WTC11 (cell line): ENCODE measurements around the gene IRS1.

Experiments used
- NR1H2 ChIP-seq: sonication (generic); formaldehyde crosslinking; IDR thresholded peaks from 2 replicates; pipeline ENCODE4 v1.9.0; 2021; ENCODE audit warnings: mild to moderate bottlenecking, moderate library complexity, missing genetic modification reagents
- ZNF423 ChIP-seq: fragments of 250-450 bp; sonication (Bioruptor Pico); IDR thresholded peaks from 2 replicates; pipeline ENCODE4 v2.1.2; 2022; ENCODE audit warnings: mild to moderate bottlenecking, moderate library complexity
- TF ChIP-seq, protein P1 (sequence below): fragments of 200-600 bp; IDR thresholded peaks from 2 replicates; pipeline ENCODE4 v1.8.0; 2022; ENCODE audit warnings: antibody characterized with exemption
- TF ChIP-seq, protein P2 (sequence below): sonication (generic); formaldehyde crosslinking; IDR thresholded peaks from 2 replicates; pipeline ENCODE4 v1.8.1; 2022; ENCODE audit warnings: low read depth, missing genetic modification reagents, borderline replicate concordance
- TF ChIP-seq, protein P3 (sequence below): sonication (generic); formaldehyde crosslinking; IDR thresholded peaks from 2 replicates; pipeline ENCODE4 v1.8.0; 2022; ENCODE audit warnings: mild to moderate bottlenecking, missing genetic modification reagents

DNA sequence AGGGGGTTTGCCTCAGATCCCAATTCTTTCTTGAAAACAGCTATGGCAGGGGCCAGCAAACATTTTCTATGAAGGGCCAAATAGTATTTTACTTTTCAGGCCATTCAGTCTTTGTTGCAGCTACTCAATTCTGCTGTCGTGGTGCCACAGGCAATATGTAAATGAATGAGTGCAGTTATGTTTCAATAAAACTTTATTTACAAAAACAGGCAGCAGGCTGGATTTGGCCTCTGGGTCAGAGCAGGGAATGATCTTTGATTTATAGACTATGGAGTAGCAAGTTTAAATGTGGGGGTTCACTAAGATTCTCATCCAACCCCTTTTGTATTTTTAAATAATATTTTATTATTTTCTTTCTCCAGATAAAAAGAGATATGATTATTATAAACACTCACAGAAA is 72.4 kb downstream of the IRS1 start:
- TF ChIP-seq, protein P1, sequence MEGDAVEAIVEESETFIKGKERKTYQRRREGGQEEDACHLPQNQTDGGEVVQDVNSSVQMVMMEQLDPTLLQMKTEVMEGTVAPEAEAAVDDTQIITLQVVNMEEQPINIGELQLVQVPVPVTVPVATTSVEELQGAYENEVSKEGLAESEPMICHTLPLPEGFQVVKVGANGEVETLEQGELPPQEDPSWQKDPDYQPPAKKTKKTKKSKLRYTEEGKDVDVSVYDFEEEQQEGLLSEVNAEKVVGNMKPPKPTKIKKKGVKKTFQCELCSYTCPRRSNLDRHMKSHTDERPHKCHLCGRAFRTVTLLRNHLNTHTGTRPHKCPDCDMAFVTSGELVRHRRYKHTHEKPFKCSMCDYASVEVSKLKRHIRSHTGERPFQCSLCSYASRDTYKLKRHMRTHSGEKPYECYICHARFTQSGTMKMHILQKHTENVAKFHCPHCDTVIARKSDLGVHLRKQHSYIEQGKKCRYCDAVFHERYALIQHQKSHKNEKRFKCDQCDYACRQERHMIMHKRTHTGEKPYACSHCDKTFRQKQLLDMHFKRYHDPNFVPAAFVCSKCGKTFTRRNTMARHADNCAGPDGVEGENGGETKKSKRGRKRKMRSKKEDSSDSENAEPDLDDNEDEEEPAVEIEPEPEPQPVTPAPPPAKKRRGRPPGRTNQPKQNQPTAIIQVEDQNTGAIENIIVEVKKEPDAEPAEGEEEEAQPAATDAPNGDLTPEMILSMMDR, result no peak
- TF ChIP-seq, protein P2, sequence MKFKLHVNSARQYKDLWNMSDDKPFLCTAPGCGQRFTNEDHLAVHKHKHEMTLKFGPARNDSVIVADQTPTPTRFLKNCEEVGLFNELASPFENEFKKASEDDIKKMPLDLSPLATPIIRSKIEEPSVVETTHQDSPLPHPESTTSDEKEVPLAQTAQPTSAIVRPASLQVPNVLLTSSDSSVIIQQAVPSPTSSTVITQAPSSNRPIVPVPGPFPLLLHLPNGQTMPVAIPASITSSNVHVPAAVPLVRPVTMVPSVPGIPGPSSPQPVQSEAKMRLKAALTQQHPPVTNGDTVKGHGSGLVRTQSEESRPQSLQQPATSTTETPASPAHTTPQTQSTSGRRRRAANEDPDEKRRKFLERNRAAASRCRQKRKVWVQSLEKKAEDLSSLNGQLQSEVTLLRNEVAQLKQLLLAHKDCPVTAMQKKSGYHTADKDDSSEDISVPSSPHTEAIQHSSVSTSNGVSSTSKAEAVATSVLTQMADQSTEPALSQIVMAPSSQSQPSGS (CRISPR knock-in tag), result no peak
- TF ChIP-seq ZNF423 (CRISPR knock-in tag) (no peak), NR1H2 (no peak)
- TF ChIP-seq, protein P3, sequence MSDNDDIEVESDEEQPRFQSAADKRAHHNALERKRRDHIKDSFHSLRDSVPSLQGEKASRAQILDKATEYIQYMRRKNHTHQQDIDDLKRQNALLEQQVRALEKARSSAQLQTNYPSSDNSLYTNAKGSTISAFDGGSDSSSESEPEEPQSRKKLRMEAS (CRISPR knock-in tag), result no peak
